IPS-18c (cell line): ENCODE data around the gene PGM1.

Source experiments
- H3K4me3 ChIP-seq: 2 replicates; pipeline ENCODE4 v1.7.0; 2013; ENCODE audit warnings: low read depth, mild to moderate bottlenecking, low read length, moderate library complexity; ENCODE audit not compliant: insufficient read depth
- H3K9me3 ChIP-seq: one replicate; pipeline ENCODE4 v1.6.1; 2013; ENCODE audit warnings: mild to moderate bottlenecking, low read length, moderate library complexity; ENCODE audit not compliant: control insufficient read depth, insufficient read depth

Gene PGM1

GRCh38 chr1:63642901-63643300 is 49.7 kb downstream of the PGM1 start:
- Histone ChIP-seq H3K4me3 (no peak overlapping the region), H3K9me3 (no peaks in the 10 kb centered on the region)

DNA sequence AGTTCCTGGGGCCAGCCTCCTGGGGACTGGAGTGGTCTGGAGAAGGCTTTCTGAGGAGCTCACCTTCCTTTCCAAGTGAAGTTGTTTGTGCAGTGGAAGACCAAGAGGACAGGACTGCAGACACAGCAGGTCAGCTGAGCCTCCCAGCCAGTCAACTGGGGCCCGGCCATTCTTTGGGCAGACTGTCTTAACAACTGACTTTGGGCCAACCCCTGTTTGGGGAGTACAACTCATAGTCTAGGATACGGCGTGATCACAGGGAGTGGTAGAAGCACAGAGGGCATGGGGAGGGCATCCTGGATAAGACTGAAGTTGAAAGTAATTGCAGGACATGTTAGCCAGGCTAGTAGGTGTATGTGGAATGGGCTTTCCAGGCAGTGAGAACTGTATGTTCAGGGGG is 50.3 kb downstream of the PGM1 start:
- no peak overlapping the region for H3K4me3 ChIP-seq
- no peaks in the 10 kb centered on the region for H3K9me3 ChIP-seq

DNA sequence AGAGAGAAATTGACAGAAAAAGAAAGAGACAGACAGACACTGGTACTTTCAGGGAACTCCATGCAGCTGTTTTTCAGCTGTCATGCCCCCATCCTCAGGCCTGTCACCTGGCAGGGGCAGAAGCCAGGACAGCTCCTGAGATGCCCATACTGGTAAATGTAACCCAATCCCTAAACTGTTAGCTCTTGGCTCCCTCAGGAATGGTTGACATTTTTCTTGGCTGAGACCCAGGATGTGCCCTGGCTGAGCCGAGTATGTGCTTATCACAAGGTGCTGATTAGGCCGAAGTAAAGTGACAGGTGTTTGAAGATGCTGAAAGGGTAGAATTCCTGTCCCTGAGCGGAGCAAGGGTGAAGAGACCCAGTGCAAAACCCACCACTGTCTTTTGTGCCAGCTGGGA is 50.7 kb downstream of the PGM1 start:
- Histone ChIP-seq H3K4me3 (no peak overlapping the region), H3K9me3 (no peaks in the 10 kb centered on the region)

DNA sequence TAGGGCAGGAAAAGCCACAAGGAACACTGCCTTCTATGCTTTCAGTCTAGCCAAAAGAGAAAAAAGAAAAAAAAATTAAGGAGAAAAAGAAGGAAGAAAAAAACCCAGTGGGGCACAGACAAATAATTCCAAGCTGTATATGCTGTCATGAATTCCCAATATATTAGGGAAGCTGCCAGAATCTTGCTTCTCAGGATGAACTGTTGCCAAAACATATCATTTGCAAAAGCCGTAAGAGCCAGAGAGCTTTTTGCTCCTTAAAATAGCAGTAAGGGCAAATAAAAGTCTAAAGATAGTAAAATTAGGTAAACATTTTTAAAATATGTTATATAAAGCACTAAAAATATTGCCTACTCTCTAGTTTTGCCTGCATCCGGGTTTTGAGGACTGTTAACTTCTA is 52.1 kb downstream of the PGM1 start:
- H3K4me3 ChIP-seq = no peak overlapping the region

DNA sequence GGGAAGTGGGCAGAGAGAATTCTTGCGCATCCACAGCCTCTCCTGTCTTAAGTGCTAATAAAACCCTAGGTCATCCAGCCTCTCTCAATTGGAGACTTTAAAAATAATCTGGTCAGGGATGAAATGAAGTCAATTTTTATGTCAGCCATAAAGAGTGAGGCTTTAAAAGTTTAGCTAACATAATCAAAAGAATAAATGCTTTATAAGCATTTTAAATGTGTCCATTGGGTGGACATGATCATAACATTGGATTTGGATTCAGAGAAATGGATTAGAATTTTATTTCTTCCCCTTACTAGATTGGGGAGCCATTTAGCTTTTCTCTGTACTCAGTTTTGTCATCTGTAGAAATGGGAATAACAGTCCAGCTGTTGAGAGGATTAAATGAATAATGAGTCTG is 55.5 kb downstream of the PGM1 start:
- Histone ChIP-seq H3K9me3 (no peaks in the 10 kb centered on the region), H3K4me3 (no peak overlapping the region)

More for the DNA sequence above, 52.1 kb downstream of the PGM1 start:
- no peaks in the 10 kb centered on the region for H3K9me3 ChIP-seq

DNA sequence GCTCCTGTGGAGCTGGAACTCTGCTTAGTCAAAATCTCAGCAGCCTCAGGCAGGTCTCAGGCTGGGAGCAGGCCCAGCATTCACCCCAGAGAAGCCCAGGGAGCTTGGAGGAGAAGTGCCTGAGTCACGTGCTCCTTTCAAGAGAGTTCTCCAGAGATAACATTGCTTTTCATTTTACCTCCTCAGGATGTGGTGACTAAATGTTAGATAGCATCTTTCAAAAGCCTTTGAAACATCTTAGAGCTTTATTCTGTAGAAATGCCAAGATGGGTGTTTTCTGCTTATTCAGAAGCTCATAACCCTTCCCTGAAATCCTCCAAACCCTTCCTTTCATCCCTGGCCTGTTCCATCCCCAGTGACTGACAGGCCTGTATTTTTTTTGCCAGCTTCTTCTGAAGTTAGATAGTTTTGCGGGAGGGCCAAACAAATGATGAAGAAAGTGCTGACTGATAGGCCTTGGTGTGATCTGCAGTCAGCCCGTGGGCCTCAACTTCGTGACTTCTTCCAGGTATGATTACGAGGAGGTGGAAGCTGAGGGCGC is 58.0 kb downstream of the PGM1 start:
- H3K9me3 ChIP-seq = no peaks in the 10 kb centered on the region

DNA sequence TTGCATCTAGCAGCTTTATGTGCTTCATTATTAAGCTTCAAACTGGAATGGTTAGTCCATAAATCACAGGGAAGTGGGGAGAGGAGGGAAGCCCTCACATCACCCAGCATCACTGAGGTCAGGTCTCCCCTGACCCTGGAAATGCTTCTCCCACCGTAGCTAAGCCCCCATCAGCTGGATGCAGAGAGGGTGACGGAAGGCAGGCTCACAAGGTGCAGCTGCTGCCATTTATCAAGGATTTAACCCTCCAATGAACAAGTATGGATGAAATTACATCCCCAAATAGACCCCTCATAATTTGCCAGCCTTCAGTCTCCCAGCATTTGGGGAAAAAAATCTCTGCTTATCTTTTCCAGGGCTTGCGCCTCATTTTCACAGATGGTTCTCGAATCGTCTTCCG is 60.8 kb downstream of the PGM1 start:
- H3K9me3 ChIP-seq = peaks cover 2% of the 10 kb centered on the region
- no peak overlapping the region for H3K4me3 ChIP-seq

More for the DNA sequence above, 58.0 kb downstream of the PGM1 start:
- H3K4me3 ChIP-seq = no peak overlapping the region

GRCh38 chr1:63659448-63659847 is 66.2 kb downstream of the PGM1 start:
- Histone ChIP-seq H3K4me3 (no peak overlapping the region), H3K9me3 (peaks cover 2% of the 10 kb centered on the region)

GRCh38 chr1:63662056-63662836 is 69.0 kb downstream of the PGM1 start:
- H3K9me3 ChIP-seq = peaks cover 2% of the 10 kb centered on the region
- no peak overlapping the region for H3K4me3 ChIP-seq

- Histone ChIP-seq H3K9me3 (peaks cover 2% of the 10 kb centered on the region), H3K4me3 (no peak overlapping the region)
Measured at GRCh38 chr1:63662841-63663240, 69.6 kb downstream of the PGM1 start.

DNA sequence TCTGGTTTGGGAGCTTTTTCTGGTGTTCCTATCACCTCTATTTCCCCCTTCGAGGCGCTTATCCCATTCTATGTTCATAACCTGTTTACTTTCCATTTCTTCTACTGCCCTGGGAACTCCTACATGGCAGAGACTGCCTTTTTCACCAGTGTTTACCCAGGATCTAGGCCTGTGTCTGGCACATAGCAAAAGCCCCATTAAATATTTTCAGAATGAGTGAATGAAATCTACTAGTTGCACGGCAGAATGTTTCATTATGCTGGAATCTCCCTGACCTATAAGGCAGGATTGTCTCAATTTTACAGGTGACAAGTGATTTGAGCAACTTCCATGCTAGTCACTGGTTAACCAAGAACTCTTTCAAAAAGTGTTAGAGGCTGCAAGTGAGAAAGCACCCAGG is 70.1 kb downstream of the PGM1 start:
- Histone ChIP-seq H3K9me3 (peaks cover 2% of the 10 kb centered on the region), H3K4me3 (no peak overlapping the region)

DNA sequence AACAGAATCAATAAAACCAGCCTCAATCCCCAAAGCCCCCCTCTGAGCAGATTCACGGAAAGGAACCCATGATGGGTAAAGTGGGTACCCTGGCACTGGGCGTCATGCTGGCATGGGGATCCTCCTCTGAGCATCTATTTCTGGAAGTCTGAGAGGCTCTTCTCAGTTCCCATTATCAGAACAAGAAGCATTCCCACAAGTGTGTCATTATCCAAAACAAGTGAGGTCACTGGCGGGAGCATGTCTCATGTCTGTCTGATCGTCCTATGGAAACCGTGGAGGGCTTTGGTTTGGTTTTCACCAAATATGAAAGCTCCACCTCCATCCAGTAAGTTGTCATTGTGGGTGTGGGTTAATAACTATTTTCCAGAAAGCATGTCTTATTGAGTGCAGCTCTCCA is 70.7 kb downstream of the PGM1 start:
- Histone ChIP-seq H3K4me3 (no peak overlapping the region), H3K9me3 (peaks cover 1% of the 10 kb centered on the region)

- H3K4me3 ChIP-seq = no peak overlapping the region
- no peaks in the 10 kb centered on the region for H3K9me3 ChIP-seq
Measured at GRCh38 chr1:63664742-63665141, 71.5 kb downstream of the PGM1 start.

GRCh38 chr1:63665410-63665809 is 72.2 kb downstream of the PGM1 start:
- H3K4me3 ChIP-seq = no peak overlapping the region
- H3K9me3 ChIP-seq = no peaks in the 10 kb centered on the region

- Histone ChIP-seq H3K9me3 (no peaks in the 10 kb centered on the region), H3K4me3 (no peak overlapping the region)
Measured at GRCh38 chr1:63665824-63666223, 72.6 kb downstream of the PGM1 start.

- Histone ChIP-seq H3K9me3 (no peaks in the 10 kb centered on the region), H3K4me3 (no peak overlapping the region)
Measured at GRCh38 chr1:63668298-63668697, 75.1 kb downstream of the PGM1 start.

DNA sequence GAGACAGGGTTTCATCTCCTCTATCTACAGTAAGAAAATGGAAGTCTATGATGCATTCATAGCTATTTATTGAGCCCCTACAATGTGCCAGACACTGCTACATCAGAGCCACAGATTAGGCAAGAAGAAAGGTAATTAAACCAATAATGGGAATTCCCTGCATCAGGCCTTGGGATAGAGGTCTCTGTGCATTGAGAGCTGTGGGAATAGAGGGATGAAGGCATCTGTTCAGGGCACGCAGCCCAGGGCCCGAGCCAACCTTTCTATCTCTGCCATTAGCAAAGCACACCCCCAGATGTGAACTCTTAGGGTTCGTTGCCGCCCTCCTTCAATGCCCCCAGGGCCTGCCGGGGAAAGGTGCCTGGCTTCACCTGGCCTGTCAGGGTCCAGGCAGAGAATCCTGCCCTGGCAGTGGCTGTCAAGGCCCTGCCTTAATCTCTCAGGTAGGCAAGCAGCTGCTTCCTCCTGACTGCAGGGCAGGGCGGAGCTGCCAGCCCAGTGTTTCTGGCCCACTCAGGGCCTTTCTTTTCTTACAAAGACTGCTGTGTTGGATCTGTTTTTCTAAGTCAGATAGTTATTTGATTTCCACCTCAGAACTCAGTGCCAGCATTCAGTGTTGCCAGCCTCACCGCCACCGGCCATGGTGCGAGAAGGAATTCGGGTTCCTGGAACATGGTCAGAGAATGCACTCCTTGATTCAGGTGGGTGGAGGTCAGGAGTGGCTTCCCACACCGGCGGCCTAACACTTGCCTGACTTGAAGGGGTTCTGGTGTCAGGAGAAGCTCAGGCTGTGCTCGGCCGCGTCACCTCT is 76.1 kb downstream of the PGM1 start:
- no peak overlapping the region for H3K4me3 ChIP-seq

GRCh38 chr1:63670164-63670563 is 77.0 kb downstream of the PGM1 start:
- Histone ChIP-seq H3K9me3 (no peaks in the 10 kb centered on the region), H3K4me3 (no peak overlapping the region)

More for the DNA sequence above, 76.1 kb downstream of the PGM1 start:
- no peaks in the 10 kb centered on the region for H3K9me3 ChIP-seq
